EH (cell line): ENCODE results near the gene PHACTR3.

ENCODE experiments used
- DNase-seq: peaks from one replicate; pipeline ENCODE4 v3.0.0-alpha.2; 2015; ENCODE audit warnings: low read depth

PHACTR3 gene

GRCh38 chr20:59671661-59672471 is 67.5 kb downstream of the PHACTR3 start:
- no peak for DNase-seq

GRCh38 chr20:59672576-59672975 is 68.2 kb downstream of the PHACTR3 start:
- no peak for DNase-seq

GRCh38 chr20:59673288-59673997 is 69.1 kb downstream of the PHACTR3 start:
- no peak for DNase-seq

GRCh38 chr20:59673998-59674445 is 69.7 kb downstream of the PHACTR3 start:
- DNase-seq: no peak

GRCh38 chr20:59676126-59676850 is 71.9 kb downstream of the PHACTR3 start:
- no peak for DNase-seq

GRCh38 chr20:59676851-59677182 is 72.5 kb downstream of the PHACTR3 start:
- DNase-seq: no peak

- DNase-seq: no peak
Measured at GRCh38 chr20:59677586-59677985, 73.2 kb downstream of the PHACTR3 start.

GRCh38 chr20:59678288-59678687 is 73.9 kb downstream of the PHACTR3 start:
- no peak for DNase-seq

- DNase-seq: no peak
Measured at GRCh38 chr20:59678951-59679350, 74.6 kb downstream of the PHACTR3 start.

- no peak for DNase-seq
Measured at GRCh38 chr20:59680148-59680650, 75.9 kb downstream of the PHACTR3 start.

- no peak for DNase-seq
Measured at GRCh38 chr20:59680852-59681251, 76.5 kb downstream of the PHACTR3 start.

- no peak for DNase-seq
Measured at GRCh38 chr20:59682603-59683002, 78.3 kb downstream of the PHACTR3 start.

GRCh38 chr20:59683181-59683580 is 78.8 kb downstream of the PHACTR3 start:
- DNase-seq: no peak

GRCh38 chr20:59684685-59685242 is 80.4 kb downstream of the PHACTR3 start:
- DNase-seq: no peak

- DNase-seq: no peak
Measured at GRCh38 chr20:59686404-59687346, 82.3 kb downstream of the PHACTR3 start.

- no peak for DNase-seq
Measured at GRCh38 chr20:59688356-59688755, 84.0 kb downstream of the PHACTR3 start.

GRCh38 chr20:59688999-59689398 is 84.7 kb downstream of the PHACTR3 start:
- DNase-seq: no peak

- DNase-seq: no peak
Measured at GRCh38 chr20:59690101-59690500, 85.8 kb downstream of the PHACTR3 start.

- no peak for DNase-seq
Measured at GRCh38 chr20:59690976-59691375, 86.6 kb downstream of the PHACTR3 start.

GRCh38 chr20:59692139-59692538 is 87.8 kb downstream of the PHACTR3 start:
- DNase-seq: no peak

- no peak for DNase-seq
Measured at GRCh38 chr20:59693587-59693986, 89.2 kb downstream of the PHACTR3 start.
